ENCODE measurements around the gene VPS4A. TPM values are rescaled to one million over a fixed set of nuclear protein-coding genes. Genes with fewer than 3 reads are reported as not detected.

The VPS4A gene
- total and polyA plus RNA-seq, 10 of the 15 experiments (the other 5 are each of a cell fraction or from before 2014, with no cell fraction given), result 5.2 to 36.3 (median 21.4) TPM

GRCh38 chr16:69319381-69319780 is 8.2 kb downstream of the VPS4A start:
- no peak overlapping the region for H3K9ac ChIP-seq (ENCODE audit: control insufficient read depth, insufficient read depth, low read length)
- no peak for TF ChIP-seq RUNX3 (IDR thresholded peaks at IDR 0.05; ENCODE audit: low read length)
- no peak overlapping the region for H3K27ac ChIP-seq (ENCODE audit: control insufficient read depth, insufficient read depth)
- intact Hi-C loops (cut with micrococcal nuclease; ENCODE audit: unreplicated experiment), result no loop called here
- POLR2A ChIA-PET, result no interaction called here
- DNase-seq (ENCODE audit: low read depth, low spot score) (no peak), ATAC-seq (no peak), FAIRE-seq (no peak)
- SMC1A ChIA-PET (ENCODE audit: uncharacterized antibody, unreplicated experiment), result no interaction called here
- in situ Hi-C loops (cut with MboI), result no loop called here
- H3K36me3 ChIP-seq (ENCODE audit: control insufficient read depth in 2 of 2, insufficient read depth in 2 of 2, low read length in 1 of 2), result peaks cover 24 to 51% of the 10 kb centered on the region in 2 experiments
- no peaks in the 10 kb centered on the region; the same call in 1 of the 2 replicates for H3K4me1 ChIP-seq (ENCODE audit: control insufficient read depth, insufficient read depth, low read length)
- H4K20me1 ChIP-seq (ENCODE audit: control insufficient read depth, insufficient read depth), result no peaks in the 10 kb centered on the region
- RAD21 ChIA-PET (ENCODE audit: unreplicated experiment), result no interaction called here
- 91% methylated on average over 8 of the region's 9 CpGs for WGBS (ENCODE audit: insufficient coverage, insufficient replicate concordance, low lambda C conversion rate, missing lambda C conversion rate)
- H2AFZ ChIP-seq (ENCODE audit: control insufficient read depth, low read depth, low read length), result no peak overlapping the region
- H3K27me3 ChIP-seq (replicated peaks in 1 of 2; ENCODE audit: control insufficient read depth in 2 of 2, insufficient read depth in 2 of 2, low read length in 1 of 2), result no peaks in the 10 kb centered on the region
- CTCF ChIA-PET, result no interaction called here
- H3K4me3 ChIP-seq, result no peak overlapping the region
- H3K9me3 ChIP-seq (replicated peaks; ENCODE audit: control insufficient read depth, insufficient read depth, low read length), result no peaks in the 10 kb centered on the region
- peaks cover 7% of the 10 kb centered on the region for H3K79me2 ChIP-seq (ENCODE audit: control insufficient read depth, insufficient read depth, low read length)
- BruUV-seq (replicated peaks), result no TSS peak
- H3K4me2 ChIP-seq (ENCODE audit: control insufficient read depth, insufficient read depth), result no peak overlapping the region

DNA sequence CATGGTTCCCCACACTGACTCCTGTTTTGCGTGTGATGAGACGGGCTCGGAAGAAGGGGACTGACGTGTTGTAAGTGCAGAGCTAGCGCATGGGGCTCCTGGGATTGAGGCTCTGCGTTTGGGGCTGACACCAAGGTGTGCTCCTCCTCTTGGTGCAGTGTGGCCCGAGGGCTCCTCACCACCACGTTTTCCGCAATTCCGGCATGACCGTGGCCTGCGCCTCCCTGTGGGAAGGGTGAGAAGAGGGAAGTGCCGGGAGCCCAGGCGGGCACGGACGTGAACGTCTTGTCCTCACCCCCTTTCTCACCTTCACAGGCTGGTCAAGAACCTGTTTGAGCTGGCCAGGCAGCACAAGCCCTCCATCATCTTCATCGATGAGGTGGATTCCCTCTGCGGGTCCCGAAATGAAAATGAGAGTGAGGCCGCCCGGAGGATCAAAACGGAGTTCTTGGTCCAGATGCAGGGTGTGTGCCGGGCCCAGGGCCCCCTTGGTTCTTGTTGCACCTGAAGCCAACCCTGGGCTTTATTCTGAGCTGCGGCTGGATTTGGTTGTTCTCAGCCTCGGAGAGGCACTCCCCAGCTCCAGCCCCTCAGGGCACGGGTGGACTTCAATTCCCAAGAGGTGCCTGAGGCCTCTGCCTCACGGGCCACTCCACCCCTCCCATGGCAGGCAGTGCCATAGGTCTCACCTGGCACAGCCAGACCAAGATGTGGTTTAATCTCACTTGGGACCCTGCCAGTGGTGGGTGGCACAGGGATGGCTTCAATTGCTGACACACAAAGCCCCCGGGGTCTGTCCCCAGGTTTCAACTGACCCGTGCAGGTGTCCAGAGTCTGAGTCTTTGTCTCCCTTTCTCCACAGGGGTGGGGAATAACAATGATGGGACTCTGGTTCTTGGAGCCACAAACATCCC is 8.9 kb downstream of the VPS4A start:
- Histone ChIP-seq H3K27me3 (replicated peaks in 1 of 2; ENCODE audit: control insufficient read depth in 2 of 2, insufficient read depth in 2 of 2, low read length in 1 of 2) (no peaks in the 10 kb centered on the region), H3K27ac (ENCODE audit: control insufficient read depth, insufficient read depth) (no peak overlapping the region), H4K20me1 (ENCODE audit: control insufficient read depth, insufficient read depth) (no peaks in the 10 kb centered on the region), H3K4me3 (no peak overlapping the region), H3K9ac (ENCODE audit: control insufficient read depth, insufficient read depth, low read length) (no peak overlapping the region), H3K9me3 (replicated peaks; ENCODE audit: control insufficient read depth, insufficient read depth, low read length) (no peaks in the 10 kb centered on the region), H3K4me1 (ENCODE audit: control insufficient read depth, insufficient read depth, low read length) (no peaks in the 10 kb centered on the region; the same call in 1 of the 2 replicates), H3K36me3 (ENCODE audit: control insufficient read depth in 2 of 2, insufficient read depth in 2 of 2, low read length in 1 of 2) (peaks cover 29 to 53% of the 10 kb centered on the region in 2 experiments), H3K79me2 (ENCODE audit: control insufficient read depth, insufficient read depth, low read length) (peaks cover 13% of the 10 kb centered on the region), H2AFZ (ENCODE audit: control insufficient read depth, low read depth, low read length) (no peak overlapping the region), H3K4me2 (ENCODE audit: control insufficient read depth, insufficient read depth) (no peak overlapping the region)
- 87% methylated on average over 30 of the region's 30 CpGs for WGBS (ENCODE audit: insufficient coverage, insufficient replicate concordance, low lambda C conversion rate, missing lambda C conversion rate)
- no peak for FAIRE-seq
- no peak for DNase-seq (ENCODE audit: low read depth, low spot score)
- intact Hi-C loops (cut with micrococcal nuclease; ENCODE audit: unreplicated experiment), result no loop called here
- no TSS peak for BruUV-seq (replicated peaks)
- ChIA-PET CTCF (interaction anchor here (0.6 kb wide), 1 partner anchor 190 kb away, joined by 3 read pairs; no protein-coding TSS in a partner anchor), POLR2A (no interaction called here), RAD21 (ENCODE audit: unreplicated experiment) (no interaction called here), SMC1A (ENCODE audit: uncharacterized antibody, unreplicated experiment) (no interaction called here)
- in situ Hi-C loops (cut with MboI), result no loop called here
- no peak for ATAC-seq
- TF ChIP-seq SPI1 (IDR thresholded peaks at IDR 0.05; ENCODE audit: borderline replicate concordance, insufficient read depth, low read depth, low read length), result no peak
- TF ChIP-seq TARDBP (IDR thresholded peaks at IDR 0.05; ENCODE audit: borderline replicate concordance), result no peak
- no peak for TF ChIP-seq IKZF1 (conservative IDR thresholded peaks at IDR 0.05)
- no peak for TF ChIP-seq CEBPB (IDR thresholded peaks at IDR 0.05; ENCODE audit: borderline replicate concordance in 1 of 2, low read depth in 2 of 2, low read length in 2 of 2)
- TF ChIP-seq, protein P1, sequence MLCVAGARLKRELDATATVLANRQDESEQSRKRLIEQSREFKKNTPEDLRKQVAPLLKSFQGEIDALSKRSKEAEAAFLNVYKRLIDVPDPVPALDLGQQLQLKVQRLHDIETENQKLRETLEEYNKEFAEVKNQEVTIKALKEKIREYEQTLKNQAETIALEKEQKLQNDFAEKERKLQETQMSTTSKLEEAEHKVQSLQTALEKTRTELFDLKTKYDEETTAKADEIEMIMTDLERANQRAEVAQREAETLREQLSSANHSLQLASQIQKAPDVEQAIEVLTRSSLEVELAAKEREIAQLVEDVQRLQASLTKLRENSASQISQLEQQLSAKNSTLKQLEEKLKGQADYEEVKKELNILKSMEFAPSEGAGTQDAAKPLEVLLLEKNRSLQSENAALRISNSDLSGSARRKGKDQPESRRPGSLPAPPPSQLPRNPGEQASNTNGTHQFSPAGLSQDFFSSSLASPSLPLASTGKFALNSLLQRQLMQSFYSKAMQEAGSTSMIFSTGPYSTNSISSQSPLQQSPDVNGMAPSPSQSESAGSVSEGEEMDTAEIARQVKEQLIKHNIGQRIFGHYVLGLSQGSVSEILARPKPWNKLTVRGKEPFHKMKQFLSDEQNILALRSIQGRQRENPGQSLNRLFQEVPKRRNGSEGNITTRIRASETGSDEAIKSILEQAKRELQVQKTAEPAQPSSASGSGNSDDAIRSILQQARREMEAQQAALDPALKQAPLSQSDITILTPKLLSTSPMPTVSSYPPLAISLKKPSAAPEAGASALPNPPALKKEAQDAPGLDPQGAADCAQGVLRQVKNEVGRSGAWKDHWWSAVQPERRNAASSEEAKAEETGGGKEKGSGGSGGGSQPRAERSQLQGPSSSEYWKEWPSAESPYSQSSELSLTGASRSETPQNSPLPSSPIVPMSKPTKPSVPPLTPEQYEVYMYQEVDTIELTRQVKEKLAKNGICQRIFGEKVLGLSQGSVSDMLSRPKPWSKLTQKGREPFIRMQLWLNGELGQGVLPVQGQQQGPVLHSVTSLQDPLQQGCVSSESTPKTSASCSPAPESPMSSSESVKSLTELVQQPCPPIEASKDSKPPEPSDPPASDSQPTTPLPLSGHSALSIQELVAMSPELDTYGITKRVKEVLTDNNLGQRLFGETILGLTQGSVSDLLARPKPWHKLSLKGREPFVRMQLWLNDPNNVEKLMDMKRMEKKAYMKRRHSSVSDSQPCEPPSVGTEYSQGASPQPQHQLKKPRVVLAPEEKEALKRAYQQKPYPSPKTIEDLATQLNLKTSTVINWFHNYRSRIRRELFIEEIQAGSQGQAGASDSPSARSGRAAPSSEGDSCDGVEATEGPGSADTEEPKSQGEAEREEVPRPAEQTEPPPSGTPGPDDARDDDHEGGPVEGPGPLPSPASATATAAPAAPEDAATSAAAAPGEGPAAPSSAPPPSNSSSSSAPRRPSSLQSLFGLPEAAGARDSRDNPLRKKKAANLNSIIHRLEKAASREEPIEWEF (IDR thresholded peaks at IDR 0.05; ENCODE audit: insufficient replicate concordance, low read depth, low read length), result no peak
- no peak for TF ChIP-seq LARP7 (IDR thresholded peaks at IDR 0.05)
- no peak for TF ChIP-seq EGR1 (IDR thresholded peaks at IDR 0.05; ENCODE audit: borderline replicate concordance in 1 of 2, low read depth in 2 of 2, low read length in 2 of 2)

Measured in GM12878 (cell line).